Body of pancreas (tissue), 4 donors: ENCODE results near the gene NFX1. TPM values are rescaled to one million over a fixed set of nuclear protein-coding genes. Genes with fewer than 3 reads are reported as not detected.
A peak's percentile ranks its signal among the peaks of the same experiment; 100 is the strongest.

Experiments used
- ATAC-seq: fragments of 150-250 bp; one replicate; pipeline ENCODE4 v1.9.1; 2016
- DNase-seq, 4 donors: peaks; one replicate each; pipeline ENCODE4 v3.0.0-alpha.2; 2019
- H3K27ac ChIP-seq, 4 donors: fragments of 200-600 bp; sonication (generic); 1 replicate in 3 of 4; 2 replicates in 1 of 4; pipeline versions ENCODE4 v1.5.1 to v1.6.1; 2016 to 2019; ENCODE audit warnings: mild to moderate bottlenecking in 1 of 4, mixed read lengths in 1 of 4, moderate library complexity in 1 of 4
- H3K27me3 ChIP-seq, 2 donors: fragments of 200-600 bp; sonication (generic); one replicate each; pipeline ENCODE4 v1.6.0; 2016; ENCODE audit warnings: mild to moderate bottlenecking in 1 of 2
- H3K36me3 ChIP-seq, 2 donors: fragments of 200-600 bp; sonication (generic); replicated peaks in 1 of 2; 2 replicates each; pipeline ENCODE4 v1.5.1; 2016; ENCODE audit warnings: low read depth in 2 of 2; ENCODE audit not compliant: insufficient read depth in 1 of 2
- H3K4me1 ChIP-seq: fragments of 200-600 bp; sonication (generic); one replicate; pipeline ENCODE4 v1.6.0; 2016
- H3K4me3 ChIP-seq, 2 donors: fragments of 200-600 bp; sonication (generic); 1 replicate in 1 of 2; 2 replicates in 1 of 2; pipeline ENCODE4 v1.5.1; 2016 to 2019
- H3K9me3 ChIP-seq, 3 donors: fragments of 200-600 bp; sonication (generic); 1 replicate in 2 of 3; 2 replicates in 1 of 3; pipeline ENCODE4 v1.5.1; 2016
- CTCF ChIP-seq, 7 experiments: fragments of 450-650 bp in 4 of 7; fragments of 200-600 bp in 3 of 7; sonication (generic) in 3 of 7; IDR thresholded peaks; one replicate each; pipeline ENCODE4 v1.5.1; 2016 to 2019; ENCODE audit warnings: antibody characterized with exemption in 7 of 7
- POLR2A ChIP-seq, 3 donors: fragments of 450-650 bp; IDR thresholded peaks; one replicate each; pipeline ENCODE4 v1.6.1; 2016; ENCODE audit warnings: antibody characterized with exemption in 3 of 3, mild to moderate bottlenecking in 2 of 3
- WGBS, 2 donors: methylation state at CpG; one replicate each; pipeline ENCODE4 v1.1.5; 2017; 5-methylcytosine and 5-hydroxymethylcytosine counted together
- intact Hi-C: fragments of 100-400 bp; cut with DNase I; formaldehyde crosslinking; loops from one replicate; pipeline ENCODE4 v1.15.1; 2023
- total RNA-seq, 2 donors: library from RNA; depleted of rRNA; stranded (reverse); fragments of >200 nt; gene quantifications; one replicate each; pipeline ENCODE4 v1.1.0, GENCODE V29; 2016

NFX1 gene
- 10 to 100 TPM; 22.1 to 26.4 TPM for total RNA-seq

GRCh38 chr9:33290247-33291030 is at the start of gene NFX1:
NFX1 (plus strand) TSS chr9:33290516; CDS start chr9:33290573, 57 bp downstream.
- ATAC-seq: peak; percentile 93
- Histone ChIP-seq H3K27ac (peak within 1 kb of the TSS; percentile 81 to 99 (median 98)), H3K4me3 (peak within 1 kb of the TSS; percentile 28 to 51), H3K36me3 (peaks cover 0 to 3% of the 10 kb centered on the region in 2 donors), H3K4me1 (peaks cover 37% of the 10 kb centered on the region), H3K27me3 (no peaks in the 10 kb centered on the region), H3K9me3 (no peaks in the 10 kb centered on the region)
- 0 to 1% methylated on average over 38 to 63 of the region's 63 CpGs for WGBS, 2 donors
- TF ChIP-seq POLR2A (IDR thresholded peaks at IDR 0.05) (peak; percentile 87 to 97 (median 97)), CTCF (IDR thresholded peaks at IDR 0.05) (no peak)
- DNase-seq: peak; percentile 98
- intact Hi-C loops: no loop called here

DNA sequence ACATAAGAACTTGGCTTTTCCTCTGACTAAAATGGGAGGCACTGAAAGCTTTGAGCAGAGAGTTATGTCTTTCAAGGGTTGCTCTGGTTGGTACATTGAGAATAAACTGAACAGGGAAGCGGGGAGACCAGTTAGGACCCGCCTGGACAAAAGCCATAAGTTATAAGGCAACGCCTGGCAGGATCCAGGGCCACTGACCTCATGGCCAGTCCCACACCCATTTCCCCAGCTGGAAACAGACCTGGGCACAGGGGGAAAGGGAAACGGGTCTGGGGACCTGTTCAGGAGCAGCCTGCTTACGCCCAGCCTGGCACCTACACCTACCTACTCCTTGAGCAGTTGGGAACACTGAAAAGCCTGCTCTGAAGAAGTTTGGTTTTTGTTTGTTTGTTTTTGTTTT is 49.0 kb upstream of the NFX1 start:
- H3K27me3 ChIP-seq: no peaks in the 10 kb centered on the region
- 64 to 75% methylated on average over 5 of the region's 5 CpGs for WGBS, 2 donors
- DNase-seq (no peak), ATAC-seq (no peak)
- intact Hi-C loops: no loop called here
- no peaks in the 10 kb centered on the region for H3K9me3 ChIP-seq
- H3K4me1 ChIP-seq: no peaks in the 10 kb centered on the region
- H3K36me3 ChIP-seq: no peaks in the 10 kb centered on the region
- TF ChIP-seq POLR2A (IDR thresholded peaks at IDR 0.05): no peak
- no peak for TF ChIP-seq CTCF (IDR thresholded peaks at IDR 0.05)
- H3K27ac ChIP-seq: no peak overlapping the region
- no peak overlapping the region for H3K4me3 ChIP-seq

DNA sequence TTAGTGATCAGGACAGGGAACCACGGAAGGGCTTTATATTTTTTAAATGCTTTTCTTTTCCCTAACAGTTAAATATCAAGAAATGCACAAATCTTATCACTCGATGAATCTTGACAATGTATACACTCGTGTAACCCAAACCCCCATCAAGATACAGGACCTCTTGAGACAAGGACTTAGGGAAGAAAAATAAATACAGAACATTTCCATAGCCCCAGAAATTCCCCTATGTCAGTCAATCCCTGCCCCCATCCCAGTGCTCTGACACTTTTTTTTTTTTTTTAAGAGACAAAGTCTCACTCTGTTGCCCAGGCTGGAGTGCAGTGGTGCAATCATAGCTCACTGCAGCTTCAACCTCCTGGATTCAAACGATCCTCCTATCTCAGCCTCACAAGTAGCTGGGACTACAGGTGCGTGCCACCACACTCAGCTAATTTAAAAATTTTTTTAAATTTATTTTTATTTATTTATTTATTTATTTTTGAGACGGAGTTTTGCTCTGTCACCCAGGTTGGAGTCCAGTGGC is 47.6 kb upstream of the NFX1 start:
- no peak for TF ChIP-seq POLR2A (IDR thresholded peaks at IDR 0.05)
- TF ChIP-seq CTCF (IDR thresholded peaks at IDR 0.05): no peak
- 69 to 73% methylated on average over 6 of the region's 6 CpGs for WGBS, 2 donors
- Histone ChIP-seq H3K9me3 (no peaks in the 10 kb centered on the region), H3K36me3 (no peaks in the 10 kb centered on the region), H3K4me1 (no peaks in the 10 kb centered on the region), H3K27ac (no peak overlapping the region), H3K4me3 (no peak overlapping the region), H3K27me3 (no peaks in the 10 kb centered on the region)
- no peak for DNase-seq
- no peak for ATAC-seq
- intact Hi-C loops: no loop called here

DNA sequence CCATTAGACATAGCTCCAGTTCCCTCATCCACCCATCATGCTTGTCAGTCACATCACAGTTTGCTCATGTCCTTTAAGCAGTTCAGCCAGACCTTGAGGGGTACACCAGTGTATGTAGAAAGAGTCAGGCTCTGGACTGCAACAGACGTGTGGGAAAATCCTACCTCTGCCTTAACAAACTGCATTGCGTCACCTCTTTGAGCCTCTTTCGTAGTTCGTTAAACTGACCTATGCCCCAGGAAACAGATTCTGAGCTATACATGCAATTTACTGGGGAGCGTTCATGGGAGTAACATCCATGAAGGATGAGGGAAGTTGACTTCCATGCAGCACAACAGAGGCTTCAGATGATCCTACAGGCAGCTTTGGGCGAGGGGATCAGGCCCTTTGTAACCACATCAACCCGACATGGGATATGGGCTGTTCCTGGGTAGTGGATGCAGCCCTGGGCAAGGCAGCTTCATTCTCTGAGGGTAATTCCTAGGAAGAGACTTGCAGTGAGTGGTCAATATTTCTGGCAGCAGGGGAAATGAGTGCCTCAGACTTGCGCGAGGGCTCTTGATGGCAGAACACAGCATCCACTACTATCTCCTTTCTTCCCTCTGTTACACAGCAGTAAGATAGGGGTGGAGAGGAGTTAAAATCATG is 46.1 kb upstream of the NFX1 start:
- no peak for TF ChIP-seq POLR2A (IDR thresholded peaks at IDR 0.05)
- TF ChIP-seq CTCF (IDR thresholded peaks at IDR 0.05): no peak
- ATAC-seq: no peak
- intact Hi-C loops: no loop called here
- H3K27ac ChIP-seq: no peak overlapping the region
- no peaks in the 10 kb centered on the region for H3K27me3 ChIP-seq
- WGBS, 2 donors: 77 to 87% methylated on average over 9 of the region's 9 CpGs
- no peaks in the 10 kb centered on the region for H3K36me3 ChIP-seq
- H3K4me1 ChIP-seq: no peaks in the 10 kb centered on the region
- DNase-seq: no peak
- H3K9me3 ChIP-seq: no peaks in the 10 kb centered on the region
- no peak overlapping the region for H3K4me3 ChIP-seq
